ENCODE measurements around the gene CSNK2A1.

The CSNK2A1 gene

DNA sequence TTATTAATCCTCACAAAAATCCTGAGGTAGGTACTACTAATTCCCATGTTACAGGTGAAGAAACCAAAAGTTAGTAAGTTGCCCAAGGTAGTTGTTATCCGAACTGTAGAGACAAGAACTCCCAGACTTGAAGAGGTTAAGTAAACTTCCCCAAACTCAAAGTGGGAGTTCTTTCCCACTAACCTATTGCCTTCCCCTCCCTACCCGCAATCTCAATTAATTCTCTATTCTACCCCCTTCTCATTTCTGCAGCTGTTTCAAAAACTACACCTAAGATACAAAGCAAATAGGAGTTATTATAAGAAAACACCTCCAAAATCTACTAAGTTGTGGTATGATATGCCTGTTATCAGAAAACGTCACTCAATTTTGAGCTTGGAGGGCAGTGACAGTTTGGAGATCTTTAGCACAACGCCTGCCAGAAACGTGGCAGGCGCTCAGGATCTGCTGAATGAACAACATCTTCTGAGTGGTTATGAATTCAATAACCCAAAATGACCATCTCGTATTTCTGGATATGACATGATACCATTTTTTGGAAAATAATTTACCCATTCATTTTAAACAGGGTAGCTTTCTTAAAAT lies 7.1 kb downstream of the CSNK2A1 start:
- DNase-seq (no peak), ATAC-seq (replicated peaks) (no peak)
- H3K4me3 Mint-ChIP-seq, result no peak overlapping the region
- H3K9me3 Mint-ChIP-seq, result no peaks in the 10 kb centered on the region
- H3K4me1 Mint-ChIP-seq (ENCODE audit: low read depth in 2 of 2), result peaks cover 46 to 72% of the 10 kb centered on the region in 2 donors
- no peaks in the 10 kb centered on the region for H3K27me3 Mint-ChIP-seq
- H3K36me3 Mint-ChIP-seq (ENCODE audit: insufficient read depth), result peaks cover 13% of the 10 kb centered on the region
- no peak overlapping the region for H3K27ac Mint-ChIP-seq

DNA sequence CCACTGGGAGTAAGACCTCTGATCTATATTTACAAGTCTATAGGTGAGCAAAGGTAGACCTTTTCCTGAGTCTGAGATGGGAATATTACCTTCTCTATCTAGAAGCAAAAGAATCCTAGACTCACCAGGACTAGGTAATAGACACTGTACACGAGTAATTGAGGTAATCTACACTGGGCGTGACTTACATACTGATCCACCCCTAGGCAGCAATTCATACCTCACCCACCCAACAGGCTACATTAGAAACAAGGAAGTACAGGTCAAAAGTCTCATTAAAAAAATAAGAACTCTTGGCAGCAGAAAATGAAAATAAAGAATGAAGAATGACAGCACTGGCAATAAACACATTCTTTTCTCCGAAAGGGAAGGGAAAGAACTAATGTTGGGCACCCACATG lies 7.6 kb downstream of the CSNK2A1 start:
- peaks cover 13% of the 10 kb centered on the region for H3K36me3 Mint-ChIP-seq (ENCODE audit: insufficient read depth)
- H3K27ac Mint-ChIP-seq, result no peak overlapping the region

DNA sequence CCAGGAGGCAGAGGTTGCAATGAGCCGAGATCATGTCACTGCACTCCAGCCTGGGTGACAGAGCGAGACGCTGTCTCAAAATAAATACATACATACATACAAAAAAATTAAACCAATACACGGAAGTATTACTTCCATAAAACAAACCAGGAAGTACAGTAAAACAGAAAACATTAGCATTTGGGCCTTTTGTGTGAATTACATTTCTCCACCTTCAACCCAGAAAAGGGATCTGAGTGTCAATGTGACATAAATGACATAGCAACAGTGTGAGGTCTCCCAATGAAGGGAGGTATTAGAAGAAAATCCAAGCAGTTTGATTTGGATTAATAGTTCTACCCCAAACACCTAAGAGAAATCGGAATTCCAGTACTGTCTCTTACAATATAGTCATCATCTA lies 10.1 kb downstream of the CSNK2A1 start:
- ATAC-seq (replicated peaks), result no peak
- Mint-ChIP-seq H3K9me3 (no peaks in the 10 kb centered on the region), H3K4me1 (ENCODE audit: low read depth in 2 of 2) (peaks cover 38 to 71% of the 10 kb centered on the region in 2 donors), H3K4me3 (peak overlapping the region; percentile 17 to 18), H3K27me3 (no peaks in the 10 kb centered on the region), H3K36me3 (ENCODE audit: insufficient read depth) (peaks cover 6% of the 10 kb centered on the region), H3K27ac (no peak overlapping the region)
- DNase-seq, result no peak

More for the DNA sequence above, 7.6 kb downstream of the CSNK2A1 start:
- ATAC-seq (replicated peaks), result no peak
- Mint-ChIP-seq H3K4me3 (no peak overlapping the region), H3K4me1 (ENCODE audit: low read depth in 2 of 2) (peaks cover 45 to 74% of the 10 kb centered on the region in 2 donors), H3K27me3 (no peaks in the 10 kb centered on the region), H3K9me3 (no peaks in the 10 kb centered on the region)
- DNase-seq, result no peak

DNA sequence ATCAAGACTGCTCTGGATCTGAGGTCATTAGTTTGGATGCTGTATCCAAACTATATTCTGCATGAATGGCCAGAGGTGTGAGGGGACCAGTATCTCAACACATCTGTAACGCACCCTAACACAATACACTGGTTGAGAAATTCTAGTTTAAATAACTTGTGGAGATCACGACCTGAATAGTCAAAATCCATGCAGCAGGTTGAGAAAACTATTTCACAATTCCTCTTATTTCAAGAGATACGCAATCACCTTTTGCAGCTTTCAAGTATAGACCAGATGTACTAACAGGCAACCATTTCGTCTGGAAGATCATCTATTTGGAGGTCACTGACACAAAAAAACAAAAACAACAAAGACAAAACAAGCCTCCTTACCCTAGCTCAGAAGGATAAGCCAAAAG lies 11.1 kb downstream of the CSNK2A1 start:
- no peak for DNase-seq
- no peak overlapping the region for H3K27ac Mint-ChIP-seq
- H3K4me1 Mint-ChIP-seq (ENCODE audit: low read depth in 2 of 2), result peaks cover 32 to 65% of the 10 kb centered on the region in 2 donors
- peaks cover 10% of the 10 kb centered on the region for H3K36me3 Mint-ChIP-seq (ENCODE audit: insufficient read depth)
- peaks cover 0 to 4% of the 10 kb centered on the region in 2 donors for H3K9me3 Mint-ChIP-seq
- H3K27me3 Mint-ChIP-seq, result no peaks in the 10 kb centered on the region
- H3K4me3 Mint-ChIP-seq, result no peak overlapping the region
- no peak for ATAC-seq (replicated peaks)

DNA sequence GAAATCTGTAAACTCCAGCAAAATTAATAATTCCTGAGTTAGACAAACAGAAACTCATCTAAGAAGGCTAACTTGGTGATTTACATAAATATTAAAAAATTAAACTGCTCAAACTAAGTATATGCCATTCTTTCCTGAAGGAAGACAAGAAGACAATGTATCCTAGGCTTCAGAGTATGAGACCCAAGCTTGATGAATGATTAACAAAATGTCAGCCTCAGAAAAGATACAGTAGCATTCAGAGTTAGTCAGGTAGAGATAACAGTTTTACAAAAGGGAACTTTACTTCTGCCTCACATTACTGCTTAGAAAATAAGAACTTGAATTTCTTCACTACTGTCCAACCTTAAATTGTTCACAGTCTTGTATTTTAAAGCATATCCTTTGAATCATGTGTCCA lies 12.0 kb downstream of the CSNK2A1 start:
- Mint-ChIP-seq H3K9me3 (peaks cover 0 to 7% of the 10 kb centered on the region in 2 donors), H3K4me1 (ENCODE audit: low read depth in 2 of 2) (peaks cover 29 to 64% of the 10 kb centered on the region in 2 donors), H3K27ac (no peak overlapping the region), H3K4me3 (no peak overlapping the region), H3K36me3 (ENCODE audit: insufficient read depth) (peaks cover 19% of the 10 kb centered on the region), H3K27me3 (no peaks in the 10 kb centered on the region)
- no peak for DNase-seq
- ATAC-seq (replicated peaks), result no peak

DNA sequence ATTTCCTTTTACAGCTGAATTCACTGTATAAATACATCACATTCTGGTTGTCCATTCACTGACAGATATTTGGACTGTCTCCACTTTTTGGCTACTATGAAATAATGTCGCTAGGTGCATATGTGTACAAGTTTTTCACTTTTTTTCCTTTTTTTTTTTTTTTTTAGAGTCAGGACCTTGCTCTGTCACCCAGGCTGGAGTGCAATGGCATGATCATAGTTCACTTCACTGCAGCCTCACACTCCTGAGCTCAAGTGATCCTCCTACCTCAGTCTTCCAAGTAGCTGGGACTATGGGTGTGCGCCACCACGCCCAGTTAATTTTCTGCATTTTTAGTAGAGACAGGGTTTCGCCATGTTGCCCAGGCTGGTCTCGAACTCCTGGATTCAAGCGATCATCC lies 13.3 kb downstream of the CSNK2A1 start:
- no peak overlapping the region for H3K27ac Mint-ChIP-seq
- no peak for DNase-seq
- no peak for ATAC-seq (replicated peaks)
- peaks cover 18 to 54% of the 10 kb centered on the region in 2 donors for H3K4me1 Mint-ChIP-seq (ENCODE audit: low read depth in 2 of 2)
- peaks cover 0 to 7% of the 10 kb centered on the region in 2 donors for H3K9me3 Mint-ChIP-seq
- H3K36me3 Mint-ChIP-seq (ENCODE audit: insufficient read depth), result peaks cover 30% of the 10 kb centered on the region
- no peaks in the 10 kb centered on the region for H3K27me3 Mint-ChIP-seq
- no peak overlapping the region for H3K4me3 Mint-ChIP-seq

DNA sequence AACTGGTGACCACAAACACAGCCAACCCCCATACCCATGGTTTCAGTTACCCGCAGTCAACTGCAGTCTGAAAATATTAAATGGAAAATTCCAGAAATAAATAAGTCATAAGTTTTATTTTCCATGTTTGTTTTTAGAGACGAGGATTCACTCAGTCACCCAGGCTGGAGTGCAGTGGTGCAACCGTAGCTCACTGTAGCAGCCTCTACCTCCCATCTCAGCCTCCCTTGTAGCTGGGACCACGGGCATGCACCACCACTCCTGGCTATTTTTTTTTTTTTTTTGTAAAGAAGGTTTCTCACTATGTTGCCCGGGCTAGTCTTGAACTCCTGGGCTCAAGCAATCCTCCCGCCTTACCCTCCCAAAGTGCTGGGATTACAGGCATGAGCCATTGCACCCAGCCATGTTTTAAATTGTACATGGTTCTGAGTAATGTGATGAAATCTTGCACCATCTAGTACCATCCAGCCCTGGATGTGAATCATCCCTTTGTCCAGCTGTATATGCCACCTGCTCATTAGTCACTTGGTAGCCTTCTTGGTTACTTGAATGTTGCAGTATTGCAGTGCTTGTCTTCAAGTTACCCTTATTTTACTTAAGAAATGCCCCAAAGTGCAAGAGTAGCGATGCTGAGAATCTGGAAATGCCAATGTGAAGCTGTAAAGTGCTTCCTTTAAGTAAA lies 14.5 kb downstream of the CSNK2A1 start:
- Mint-ChIP-seq H3K27me3 (no peaks in the 10 kb centered on the region), H3K27ac (peak overlapping the region in 1 of 2 donors; percentile 14), H3K36me3 (ENCODE audit: insufficient read depth) (peaks cover 36% of the 10 kb centered on the region), H3K4me1 (ENCODE audit: low read depth in 2 of 2) (peaks cover 13 to 45% of the 10 kb centered on the region in 2 donors), H3K4me3 (no peak overlapping the region), H3K9me3 (peaks cover 0 to 7% of the 10 kb centered on the region in 2 donors)
- ATAC-seq (replicated peaks), result no peak
- no peak for DNase-seq

DNA sequence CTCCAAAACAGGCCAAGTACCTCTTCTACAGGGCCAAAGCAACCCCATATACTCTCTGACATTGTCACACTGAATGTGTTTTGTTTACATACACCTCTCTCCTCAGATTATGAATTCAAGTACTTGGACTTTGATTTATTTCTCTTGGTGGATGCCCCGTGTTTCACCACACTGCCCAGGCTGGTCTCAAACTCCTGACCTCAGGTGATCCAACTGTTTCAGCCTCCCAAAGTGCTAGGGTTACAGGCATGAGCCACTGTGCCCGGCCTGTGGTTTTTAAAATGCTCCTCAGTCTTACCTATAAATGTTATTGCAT lies 16.1 kb downstream of the CSNK2A1 start:
- Mint-ChIP-seq H3K27me3 (no peaks in the 10 kb centered on the region), H3K4me1 (ENCODE audit: low read depth in 2 of 2) (peaks cover 10 to 34% of the 10 kb centered on the region in 2 donors), H3K9me3 (peaks cover 0 to 7% of the 10 kb centered on the region in 2 donors), H3K4me3 (no peak overlapping the region), H3K36me3 (ENCODE audit: insufficient read depth) (peaks cover 45% of the 10 kb centered on the region), H3K27ac (no peak overlapping the region)
- no peak for DNase-seq
- no peak for ATAC-seq (replicated peaks)

DNA sequence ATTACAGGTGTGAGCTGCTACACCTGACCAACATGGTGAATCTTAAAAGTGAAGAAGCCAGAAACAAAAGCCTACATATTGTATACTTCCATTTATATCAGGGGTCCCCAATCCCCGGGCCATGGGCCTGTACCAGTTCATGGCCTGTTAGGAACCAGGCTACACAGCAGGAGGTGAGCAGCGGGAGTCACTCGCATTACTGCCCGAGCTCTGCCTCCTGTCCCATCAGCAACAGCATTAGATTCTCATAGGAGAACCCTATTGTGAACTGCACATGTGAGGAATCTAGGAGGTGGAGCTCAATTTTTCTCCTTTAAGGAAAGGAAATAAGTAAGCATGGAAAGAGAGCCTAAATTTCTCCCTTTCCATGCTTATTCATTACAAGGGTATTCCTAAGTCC lies 21.7 kb downstream of the CSNK2A1 start:
- peaks cover 11 to 23% of the 10 kb centered on the region in 2 donors for H3K4me1 Mint-ChIP-seq (ENCODE audit: low read depth in 2 of 2)
- H3K9me3 Mint-ChIP-seq, result peaks cover 0 to 8% of the 10 kb centered on the region in 2 donors
- no peaks in the 10 kb centered on the region for H3K27me3 Mint-ChIP-seq
- peaks cover 40% of the 10 kb centered on the region for H3K36me3 Mint-ChIP-seq (ENCODE audit: insufficient read depth)
- no peak overlapping the region for H3K4me3 Mint-ChIP-seq
- no peak for DNase-seq
- ATAC-seq (replicated peaks), result no peak
- no peak overlapping the region for H3K27ac Mint-ChIP-seq

DNA sequence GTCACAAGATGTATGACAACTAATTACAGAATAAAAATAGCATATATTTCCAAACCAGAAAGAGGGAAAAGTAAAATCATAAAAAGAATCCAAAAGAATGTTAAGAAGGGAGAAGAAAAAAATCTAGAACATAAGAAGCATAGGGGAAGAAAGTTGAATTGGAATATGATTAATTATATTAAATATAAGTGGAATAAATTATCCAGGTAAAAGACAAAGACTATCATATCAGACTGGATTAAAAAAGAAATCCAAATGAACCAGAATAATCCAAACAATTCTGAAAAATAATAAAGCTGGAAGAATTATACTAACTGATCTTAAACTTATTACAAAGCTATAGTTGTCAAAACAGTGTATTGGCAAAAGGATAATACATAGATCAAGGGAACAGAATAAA lies 23.6 kb downstream of the CSNK2A1 start:
- H3K4me3 Mint-ChIP-seq, result no peak overlapping the region
- peaks cover 23% of the 10 kb centered on the region for H3K36me3 Mint-ChIP-seq (ENCODE audit: insufficient read depth)
- no peaks in the 10 kb centered on the region for H3K27me3 Mint-ChIP-seq
- peaks cover 0 to 8% of the 10 kb centered on the region in 2 donors for H3K9me3 Mint-ChIP-seq
- peaks cover 22 to 35% of the 10 kb centered on the region in 2 donors for H3K4me1 Mint-ChIP-seq (ENCODE audit: low read depth in 2 of 2)
- no peak for ATAC-seq (replicated peaks)
- H3K27ac Mint-ChIP-seq, result no peak overlapping the region
- no peak for DNase-seq

DNA sequence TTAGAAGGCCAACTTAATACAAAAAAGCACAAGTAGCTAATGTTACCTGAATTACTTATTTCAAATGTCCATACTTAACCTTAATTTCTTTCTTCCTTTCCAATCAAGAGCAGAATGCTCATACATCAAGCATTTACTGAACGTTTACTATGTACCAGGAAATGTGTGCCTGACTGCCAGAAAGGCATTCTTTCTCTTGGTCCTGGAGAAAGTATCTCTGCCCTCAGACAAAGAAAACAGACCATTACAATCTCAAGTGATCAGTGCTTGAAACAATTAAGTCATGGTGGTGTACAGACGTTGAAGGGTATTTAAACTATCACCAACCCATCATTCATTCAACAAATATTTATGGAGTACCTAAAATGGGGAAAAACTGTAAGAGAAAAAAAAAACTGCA lies 26.4 kb downstream of the CSNK2A1 start:
- Mint-ChIP-seq H3K27ac (no peak overlapping the region), H3K27me3 (no peaks in the 10 kb centered on the region), H3K4me3 (no peak overlapping the region), H3K36me3 (ENCODE audit: insufficient read depth) (peaks cover 6% of the 10 kb centered on the region), H3K9me3 (peaks cover 0 to 8% of the 10 kb centered on the region in 2 donors), H3K4me1 (ENCODE audit: low read depth in 2 of 2) (peaks cover 30 to 58% of the 10 kb centered on the region in 2 donors)
- ATAC-seq (replicated peaks), result no peak
- DNase-seq, result no peak

DNA sequence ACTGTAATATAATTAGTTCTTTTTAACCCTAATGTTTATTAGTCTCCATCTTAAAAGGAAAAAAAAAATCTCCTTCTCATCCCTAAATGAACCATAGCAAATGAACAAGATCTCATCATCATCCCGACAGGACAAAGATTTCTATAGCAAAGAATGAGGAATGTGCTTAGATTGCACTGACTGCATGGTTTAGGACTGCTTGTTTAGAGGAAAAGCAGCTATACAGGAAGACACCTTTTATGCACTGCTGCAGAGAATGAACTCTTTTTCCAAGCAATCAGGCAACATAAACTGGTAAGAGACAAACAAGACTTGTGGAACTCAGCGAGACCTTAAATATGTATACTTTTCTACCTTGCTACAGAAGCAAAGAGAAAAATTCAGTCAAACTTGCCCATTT lies 26.8 kb downstream of the CSNK2A1 start:
- H3K4me1 Mint-ChIP-seq (ENCODE audit: low read depth in 2 of 2), result peaks cover 32 to 62% of the 10 kb centered on the region in 2 donors
- peak overlapping the region in 1 of 2 donors; percentile 11 for H3K27ac Mint-ChIP-seq
- no peak for ATAC-seq (replicated peaks)
- no peak for DNase-seq
- peaks cover 4% of the 10 kb centered on the region for H3K36me3 Mint-ChIP-seq (ENCODE audit: insufficient read depth)
- H3K9me3 Mint-ChIP-seq, result peaks cover 0 to 8% of the 10 kb centered on the region in 2 donors
- H3K27me3 Mint-ChIP-seq, result no peaks in the 10 kb centered on the region
- H3K4me3 Mint-ChIP-seq, result no peak overlapping the region

DNA sequence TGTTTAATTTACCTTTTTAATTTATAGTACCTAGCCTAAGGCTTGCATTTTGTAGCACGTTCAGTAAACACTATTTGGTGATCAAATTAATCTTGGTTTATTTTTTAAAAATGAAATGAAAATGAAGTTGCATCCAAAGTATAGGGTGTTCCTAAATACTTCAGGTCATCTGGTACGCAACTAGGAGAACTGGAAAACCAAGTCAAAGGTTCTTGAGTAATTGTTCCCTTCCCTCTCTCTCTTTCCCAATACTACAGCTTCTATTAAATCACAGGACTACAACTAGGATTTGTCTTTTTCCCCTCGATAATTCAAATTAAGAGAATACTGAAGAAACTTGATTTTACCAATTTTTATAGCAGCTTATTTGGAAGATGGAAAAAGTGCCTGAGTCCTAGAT lies 27.9 kb downstream of the CSNK2A1 start:
- no peak overlapping the region for H3K27ac Mint-ChIP-seq
- peaks cover 36 to 69% of the 10 kb centered on the region in 2 donors for H3K4me1 Mint-ChIP-seq (ENCODE audit: low read depth in 2 of 2)
- H3K36me3 Mint-ChIP-seq (ENCODE audit: insufficient read depth), result peaks cover 3% of the 10 kb centered on the region
- DNase-seq (no peak), ATAC-seq (replicated peaks) (no peak)
- no peaks in the 10 kb centered on the region for H3K27me3 Mint-ChIP-seq
- no peak overlapping the region for H3K4me3 Mint-ChIP-seq
- peaks cover 0 to 8% of the 10 kb centered on the region in 2 donors for H3K9me3 Mint-ChIP-seq

DNA sequence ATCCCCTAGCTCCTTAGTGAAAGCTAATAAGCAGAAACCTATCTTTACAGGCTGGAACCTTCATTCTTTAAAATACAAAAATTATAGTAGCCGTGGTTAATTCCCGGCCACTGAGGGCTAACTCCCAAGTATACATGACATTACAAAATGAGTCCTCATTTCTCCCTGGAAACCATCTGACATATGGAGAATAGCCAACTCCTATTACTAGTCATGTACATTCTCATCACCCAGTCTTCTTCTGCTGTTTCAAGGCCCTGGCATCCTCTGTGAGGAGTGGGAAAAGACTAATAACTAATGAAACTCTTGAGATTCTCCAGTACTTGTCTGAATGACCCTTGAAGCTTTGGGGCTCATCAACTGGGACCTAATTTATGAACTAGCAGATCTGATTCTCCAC lies 30.2 kb downstream of the CSNK2A1 start:
- H3K4me1 Mint-ChIP-seq (ENCODE audit: low read depth in 2 of 2), result peaks cover 36 to 71% of the 10 kb centered on the region in 2 donors
- H3K4me3 Mint-ChIP-seq, result no peak overlapping the region
- no peaks in the 10 kb centered on the region for H3K27me3 Mint-ChIP-seq
- no peaks in the 10 kb centered on the region for H3K9me3 Mint-ChIP-seq
- peaks cover 2% of the 10 kb centered on the region for H3K36me3 Mint-ChIP-seq (ENCODE audit: insufficient read depth)
- ATAC-seq (replicated peaks) (no peak), DNase-seq (no peak)
- H3K27ac Mint-ChIP-seq, result peak overlapping the region; percentile 34 to 36
